ENCODE measurements around the gene BATF. TPM values are rescaled to one million over a fixed set of nuclear protein-coding genes. Genes with fewer than 3 reads are reported as not detected.

BATF gene
- total RNA-seq, 1 experiment from 2014 or later: 0.69 TPM

GRCh38 chr14:75537071-75537470 lies 14.8 kb downstream of the BATF start:
- ATAC-seq: no peak
- CTCF ChIA-PET: no interaction called here
- H3K27me3 ChIP-seq (ENCODE audit: insufficient read depth, low read length): no peaks in the 10 kb centered on the region
- RAD21 ChIA-PET (ENCODE audit: low non-redundant PET in 1 of 2, low total read pairs in 2 of 2, uncharacterized antibody in 2 of 2, unreplicated experiment in 2 of 2): no interaction called here
- H3K4me2 ChIP-seq (ENCODE audit: low read length): no peak overlapping the region
- no peak overlapping the region for H3K27ac ChIP-seq (ENCODE audit: low read depth, low read length)
- no peaks in the 10 kb centered on the region for H3K79me2 ChIP-seq (ENCODE audit: insufficient read depth, low read length)
- H3K9ac ChIP-seq (ENCODE audit: low read length): no peak overlapping the region
- no peak overlapping the region for H2AFZ ChIP-seq (ENCODE audit: low read depth, low read length, poor library complexity, severe bottlenecking)
- no peaks in the 10 kb centered on the region for H3K36me3 ChIP-seq (ENCODE audit: control insufficient read depth in 1 of 2, insufficient read depth in 2 of 2, low read length in 2 of 2)
- DNase-seq (ENCODE audit: low read depth, low spot score): no peak
- POLR2A ChIA-PET: no interaction called here
- BruUV-seq (replicated peaks): no TSS peak
- no peaks in the 10 kb centered on the region for H3K4me1 ChIP-seq (ENCODE audit: control insufficient read depth in 1 of 2, insufficient read depth in 2 of 2, low read length in 2 of 2)
- no peaks in the 10 kb centered on the region for H3K9me3 ChIP-seq (ENCODE audit: control insufficient read depth in 1 of 2, insufficient read depth in 1 of 2, low read depth in 1 of 2, low read length in 2 of 2)
- H3K9me2 ChIP-seq (ENCODE audit: insufficient read depth): no peaks in the 10 kb centered on the region
- TF ChIP-seq SRF (IDR thresholded peaks at IDR 0.05; ENCODE audit: low read depth) (no peak), CTCF (IDR thresholded peaks at IDR 0.05 in 2 of 3, conservative IDR thresholded peaks at IDR 0.05 in 1 of 3; ENCODE audit: borderline replicate concordance in 1 of 3, insufficient read depth in 1 of 3, low read depth in 2 of 3, low read length in 2 of 3) (no peak)
- intact Hi-C loops (cut with micrococcal nuclease): no loop called here
- no peak overlapping the region for H3K4me3 ChIP-seq (replicated peaks in 1 of 2; ENCODE audit: low read depth in 1 of 2, low read length in 2 of 2)
- H4K20me1 ChIP-seq (ENCODE audit: insufficient read depth): no peaks in the 10 kb centered on the region

- RAD21 ChIA-PET (ENCODE audit: low non-redundant PET in 1 of 2, low total read pairs in 2 of 2, uncharacterized antibody in 2 of 2, unreplicated experiment in 2 of 2): no interaction called here
- intact Hi-C loops (cut with micrococcal nuclease): no loop called here
- ATAC-seq (no peak), DNase-seq (ENCODE audit: low read depth, low spot score) (no peak)
- CTCF ChIA-PET: interaction anchor here (1.2 kb wide), 1 partner anchor 50 kb away, joined by 3 read pairs; no protein-coding TSS in a partner anchor
- no peaks in the 10 kb centered on the region for H3K79me2 ChIP-seq (ENCODE audit: insufficient read depth, low read length)
- no peak overlapping the region for H3K9ac ChIP-seq (ENCODE audit: low read length)
- H3K27ac ChIP-seq (ENCODE audit: low read depth, low read length): no peak overlapping the region
- H3K27me3 ChIP-seq (ENCODE audit: insufficient read depth, low read length): no peaks in the 10 kb centered on the region
- no peaks in the 10 kb centered on the region for H3K9me3 ChIP-seq (ENCODE audit: control insufficient read depth in 1 of 2, insufficient read depth in 1 of 2, low read depth in 1 of 2, low read length in 2 of 2)
- H3K4me1 ChIP-seq (ENCODE audit: control insufficient read depth in 1 of 2, insufficient read depth in 2 of 2, low read length in 2 of 2): no peaks in the 10 kb centered on the region
- no peaks in the 10 kb centered on the region for H3K36me3 ChIP-seq (ENCODE audit: control insufficient read depth in 1 of 2, insufficient read depth in 2 of 2, low read length in 2 of 2)
- no peaks in the 10 kb centered on the region for H3K9me2 ChIP-seq (ENCODE audit: insufficient read depth)
- no peaks in the 10 kb centered on the region for H4K20me1 ChIP-seq (ENCODE audit: insufficient read depth)
- POLR2A ChIA-PET: no interaction called here
- no peak overlapping the region for H3K4me2 ChIP-seq (ENCODE audit: low read length)
- H2AFZ ChIP-seq (ENCODE audit: low read depth, low read length, poor library complexity, severe bottlenecking): no peak overlapping the region
- H3K4me3 ChIP-seq (replicated peaks in 1 of 2; ENCODE audit: low read depth in 1 of 2, low read length in 2 of 2): no peak overlapping the region
- BruUV-seq (replicated peaks): no TSS peak
- TF ChIP-seq POLR2AphosphoS5 (IDR thresholded peaks at IDR 0.05; ENCODE audit: low read depth, low read length) (no peak), CTCF (IDR thresholded peaks at IDR 0.05 in 2 of 3, conservative IDR thresholded peaks at IDR 0.05 in 1 of 3; ENCODE audit: borderline replicate concordance in 1 of 3, insufficient read depth in 1 of 3, low read depth in 2 of 3, low read length in 2 of 3) (no peak), RAD21 (IDR thresholded peaks at IDR 0.05; ENCODE audit: low read depth) (no peak), POLR2A (IDR thresholded peaks at IDR 0.05; ENCODE audit: borderline replicate concordance, extremely low read depth, insufficient read depth, insufficient read length) (no peak), FOSL1 (IDR thresholded peaks at IDR 0.05; ENCODE audit: low read depth) (no peak), EZH2phosphoT487 (IDR thresholded peaks at IDR 0.05; ENCODE audit: borderline replicate concordance) (no peak), CEBPB (IDR thresholded peaks at IDR 0.05; ENCODE audit: low read depth) (no peak), TCF7L2 (IDR thresholded peaks at IDR 0.05; ENCODE audit: borderline replicate concordance, extremely low read depth, insufficient read depth, insufficient read length) (no peak), JUND (IDR thresholded peaks at IDR 0.05) (no peak), SRF (IDR thresholded peaks at IDR 0.05; ENCODE audit: low read depth) (no peak), CBX3 (IDR thresholded peaks at IDR 0.05; ENCODE audit: low read depth) (no peak), SIN3A (IDR thresholded peaks at IDR 0.05; ENCODE audit: low read depth) (no peak), MAX (IDR thresholded peaks at IDR 0.05) (no peak), ZFX (IDR thresholded peaks at IDR 0.05) (no peak)
Measured at GRCh38 chr14:75539162-75539560, 16.9 kb downstream of the BATF start.
